Mucosa of descending colon (tissue), 3 donors: Measurements from ENCODE around the gene AGPAT3. TPM values are rescaled to one million over a fixed set of nuclear protein-coding genes. Genes with fewer than 3 reads are reported as not detected.

ENCODE experiments used
- ATAC-seq: fragments of 200-7000 bp; cut with Tn5 transposase; one replicate; pipeline ENCODE4 v1.9.1; 2020; ENCODE audit warnings: mild to moderate bottlenecking, moderate library complexity
- DNase-seq, 3 donors: peaks; one replicate each; pipeline ENCODE4 v3.0.0-alpha.2; 2020
- H3K36me3 ChIP-seq: fragments of 200-600 bp; one replicate; pipeline ENCODE4 v1.8.0; 2021; ENCODE audit warnings: low read depth, mild to moderate bottlenecking
- H3K4me1 ChIP-seq: fragments of 200-600 bp; one replicate; pipeline ENCODE4 v1.8.0; 2021; ENCODE audit warnings: low read depth, mild to moderate bottlenecking
- H3K4me3 ChIP-seq: fragments of 200-600 bp; one replicate; pipeline ENCODE4 v1.8.0; 2021; ENCODE audit warnings: mild to moderate bottlenecking
- H3K9me3 ChIP-seq: fragments of 200-600 bp; one replicate; pipeline ENCODE4 v1.8.0; 2021; ENCODE audit warnings: mild to moderate bottlenecking
- CTCF ChIP-seq: fragments of 200-600 bp; IDR thresholded peaks from one replicate; pipeline ENCODE4 v1.8.0; 2022; ENCODE audit warnings: antibody characterized with exemption, mild to moderate bottlenecking
- intact Hi-C, 2 donors: fragments of 100-400 bp; cut with DNase I in 1 of 2; cut with micrococcal nuclease in 1 of 2; formaldehyde crosslinking; loops; one replicate each; pipeline versions ENCODE4 v1.11.0 to v1.11.1; 2022; cut with DNase I, micrococcal nuclease
- total RNA-seq, 3 donors: library from RNA; stranded (reverse); fragmentation: NEBNext Ultra II Directional in 2 of 3; extraction: Animal tissue kit (Norgen Biotek cat#: 25700) in 2 of 3; gene quantifications; one replicate each; pipeline versions ENCODE4 v1.2.1 to v1.2.4, GENCODE V29; 2021 to 2023
- donor health status: DM: no; HTN: no; CAD: no; lungs with moderate emphysema.
- donor health status: DM: no; HTN: no; CAD: no.
- donor health status: DM: no; HTN: yes; CAD: no.

AGPAT3 gene
- total RNA-seq, 3 donors from 2014 or later = 77.7 to 120 (median 97.7) TPM

DNA sequence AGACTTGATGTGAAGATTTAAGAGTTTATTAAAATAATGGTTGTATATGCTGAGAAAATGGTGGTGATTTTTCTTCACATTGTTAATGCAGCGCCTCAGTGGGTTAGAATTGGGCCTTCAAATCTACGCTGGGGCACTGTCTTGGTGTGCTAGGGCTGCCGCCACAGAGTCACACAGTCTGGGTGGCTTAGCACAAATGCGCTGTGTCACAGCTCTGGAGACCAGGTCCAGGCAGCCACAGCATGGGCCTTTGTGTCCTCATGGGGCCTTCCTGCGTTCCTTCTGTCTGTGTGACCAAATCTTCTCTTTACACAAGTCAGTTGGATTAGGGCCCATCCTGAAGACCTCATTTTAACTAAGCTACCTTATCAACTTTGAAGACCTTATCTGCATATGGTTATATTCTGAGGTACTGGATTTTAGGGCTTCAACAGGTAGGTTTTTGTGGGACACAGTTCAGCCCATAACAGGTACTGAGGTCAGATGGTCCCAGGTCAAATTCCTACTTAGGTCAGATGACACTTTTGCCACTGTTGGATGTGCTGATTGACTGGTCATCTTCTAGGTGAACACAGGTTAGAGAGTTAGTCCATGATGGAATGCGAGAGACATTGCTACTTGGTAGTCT lies 164.6 kb downstream of the AGPAT3 start:
- ATAC-seq (no peak), DNase-seq (no peak)
- Histone ChIP-seq H3K4me3 (no peak overlapping the region), H3K36me3 (no peaks in the 10 kb centered on the region), H3K9me3 (no peaks in the 10 kb centered on the region), H3K4me1 (peaks cover 6% of the 10 kb centered on the region)
- intact Hi-C loops = no loop called here
- TF ChIP-seq CTCF = no peak

DNA sequence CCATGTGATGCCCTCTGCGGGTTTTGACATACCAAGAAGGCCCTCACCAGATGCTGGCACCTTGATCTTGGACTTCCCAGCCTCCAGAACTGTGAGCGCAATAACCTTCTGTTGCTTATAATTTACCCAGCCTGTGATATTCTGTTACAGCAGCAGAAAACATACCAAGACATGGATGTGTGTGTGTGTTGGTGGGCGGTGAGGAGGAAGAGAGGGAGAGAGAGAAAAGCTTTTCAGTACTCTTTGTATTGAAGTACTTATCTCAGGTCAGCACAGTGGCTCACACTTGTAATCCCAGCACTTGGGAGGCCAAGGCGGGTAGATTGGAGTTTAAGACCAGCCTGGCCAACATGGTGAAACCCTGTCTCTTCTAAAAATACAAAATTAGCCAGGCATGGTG lies 170.2 kb downstream of the AGPAT3 start:
- ATAC-seq = no peak
- no peak overlapping the region for H3K4me3 ChIP-seq
- TF ChIP-seq CTCF = no peak
- H3K36me3 ChIP-seq = no peaks in the 10 kb centered on the region
- no peaks in the 10 kb centered on the region for H3K4me1 ChIP-seq
- H3K9me3 ChIP-seq = no peaks in the 10 kb centered on the region
- no peak for DNase-seq
- intact Hi-C loops = no loop called here

Other genes starting within 250 kb of the AGPAT3 start
- gene HSF2BP, start 205.7 kb upstream of the AGPAT3 start, total RNA-seq = under 1 TPM; 0.32 to 0.48 (median 0.47) TPM
- gene RRP1B, start 205.7 kb upstream of the AGPAT3 start, total RNA-seq = 10 to 100 TPM; 11.1 to 22.5 (median 14.8) TPM
- 100 to 1,000 TPM; 113 to 179 (median 161) TPM for gene PDXK, start 146.1 kb upstream of the AGPAT3 start, total RNA-seq
- 10 to 100 TPM; 36.2 to 64.5 (median 56.8) TPM for gene CSTB, start 88.9 kb upstream of the AGPAT3 start, total RNA-seq
- gene RRP1, start 75.6 kb upstream of the AGPAT3 start, total RNA-seq = 10 to 100 TPM; 15.9 to 16.3 (median 16.3) TPM
- 10 to 100 TPM; 57.7 to 86.8 (median 61.9) TPM for gene TRAPPC10, start 147.1 kb downstream of the AGPAT3 start, total RNA-seq
- 10 to 100 TPM in 1 of 3 donors, 1 to 10 TPM in 2; 3.0 to 10.4 (median 4.5) TPM for gene PWP2, start 242.2 kb downstream of the AGPAT3 start, total RNA-seq